Posterior cingulate gyrus (tissue), 11 donors: ENCODE data around the gene SUGP2.

Experiments used
- DNase-seq, 10 donors: peaks; one replicate each; pipeline versions ENCODE4 v3.0.0 to v3.0.0-alpha.2; 2020 to 2021; ENCODE audit warnings: mixed read lengths in 3 of 10
- intact Hi-C: fragments of 100-400 bp; cut with DNase I; formaldehyde crosslinking; loops from one replicate; pipeline ENCODE4 v1.15.1; 2023

Gene SUGP2

DNA sequence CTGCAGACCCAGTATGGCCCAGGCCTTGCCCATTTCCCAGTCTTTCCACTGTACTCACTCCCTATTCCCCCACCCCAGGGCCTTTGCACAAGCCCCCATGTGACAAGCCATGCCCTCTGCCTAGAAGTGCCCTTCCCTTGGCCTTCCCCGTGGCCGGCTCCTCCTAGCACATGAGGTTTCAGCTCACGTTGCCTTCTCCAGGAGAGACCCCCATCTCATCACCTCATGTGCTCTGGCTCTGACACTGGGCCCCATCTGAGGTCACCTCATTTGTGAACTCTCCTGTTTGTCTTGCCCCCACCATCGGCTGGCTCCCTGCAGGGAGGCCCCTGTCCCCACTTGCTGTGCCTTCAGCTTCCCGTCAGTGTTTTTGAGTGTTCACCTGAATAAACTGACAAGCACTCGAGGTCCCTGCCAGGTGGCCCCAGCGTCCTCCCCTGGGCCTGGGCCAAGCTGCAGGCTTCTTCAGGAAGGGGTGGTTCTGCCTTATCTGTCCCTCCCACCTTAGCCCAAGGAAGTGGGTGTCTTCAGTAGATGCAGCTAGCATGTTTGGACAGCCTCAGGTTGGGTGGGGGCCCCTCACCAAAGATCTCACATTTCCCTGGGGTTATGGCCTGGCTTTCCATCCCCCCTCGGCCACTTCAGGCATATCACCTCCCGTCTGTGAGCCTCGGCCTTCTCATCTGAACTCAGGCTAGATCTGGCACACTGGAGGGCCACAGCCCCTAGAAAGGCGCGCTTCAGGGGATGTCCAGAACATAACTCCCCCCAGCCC lies 26.7 kb upstream of the SUGP2 start:
- intact Hi-C loops, result no loop called here
- DNase-seq, result peak in 1 of 10 donors; percentile 57

DNA sequence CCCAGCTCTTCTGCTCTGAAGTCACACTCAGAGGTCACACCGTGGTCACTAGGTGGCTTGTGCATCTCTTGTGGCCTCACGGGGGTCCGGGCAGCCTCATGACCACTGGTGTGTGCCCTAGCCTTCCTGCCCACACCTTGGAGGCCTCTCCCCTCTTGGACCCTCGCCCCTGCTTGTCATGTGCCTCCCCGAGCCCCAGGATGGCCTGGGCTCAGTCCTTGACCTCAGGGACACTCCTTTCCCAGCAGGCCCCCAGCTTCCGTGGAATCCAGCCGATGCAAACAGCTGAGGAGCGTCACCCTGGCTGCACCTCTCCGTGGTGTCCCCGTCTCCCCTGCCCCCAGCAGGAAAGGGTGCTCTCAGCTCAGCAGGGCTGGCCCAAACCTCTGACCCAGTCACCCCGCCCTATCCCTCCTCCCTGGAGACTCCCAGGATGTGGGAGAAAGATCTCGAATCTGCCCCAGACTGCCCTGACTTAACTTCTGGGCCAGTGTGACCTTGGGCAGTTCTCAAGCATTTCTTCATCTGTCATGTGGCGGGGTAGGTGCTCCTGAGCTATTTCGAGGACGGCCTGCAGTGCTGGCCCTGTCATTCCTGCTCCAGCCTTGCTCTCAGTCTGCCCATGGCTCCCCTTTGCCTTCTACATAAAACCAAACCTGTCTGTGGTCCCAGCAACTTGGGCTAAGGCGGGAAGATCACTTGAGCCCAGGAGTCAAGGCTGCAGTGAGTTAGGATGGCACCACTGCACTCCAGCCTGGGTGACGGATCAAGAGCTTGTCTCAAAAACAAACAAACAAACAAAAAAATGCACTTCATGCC lies 25.9 kb upstream of the SUGP2 start:
- DNase-seq, result peak in 1 of 10 donors; percentile 81
- intact Hi-C loops, result no loop called here

DNA sequence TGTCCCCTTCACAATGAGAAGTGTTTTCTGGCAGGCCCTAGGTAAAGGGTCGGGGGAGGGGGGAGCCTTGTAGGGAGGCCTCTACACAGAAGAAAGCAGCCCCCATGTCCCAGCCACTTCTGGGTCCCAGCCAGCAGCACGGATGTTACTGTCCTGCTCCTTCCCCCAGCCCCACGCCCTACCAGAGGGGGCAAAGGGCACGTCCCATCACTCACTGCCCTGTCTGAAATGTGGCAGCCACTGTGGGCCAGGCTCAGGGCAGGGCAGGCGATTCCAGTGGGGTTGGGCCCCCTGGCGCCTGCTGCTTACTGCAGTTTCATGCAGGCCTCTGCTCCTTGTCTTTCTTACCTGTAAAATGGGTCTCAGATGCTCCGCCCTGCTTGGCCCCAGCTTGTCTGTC lies 24.4 kb upstream of the SUGP2 start:
- intact Hi-C loops, result no loop called here

DNA sequence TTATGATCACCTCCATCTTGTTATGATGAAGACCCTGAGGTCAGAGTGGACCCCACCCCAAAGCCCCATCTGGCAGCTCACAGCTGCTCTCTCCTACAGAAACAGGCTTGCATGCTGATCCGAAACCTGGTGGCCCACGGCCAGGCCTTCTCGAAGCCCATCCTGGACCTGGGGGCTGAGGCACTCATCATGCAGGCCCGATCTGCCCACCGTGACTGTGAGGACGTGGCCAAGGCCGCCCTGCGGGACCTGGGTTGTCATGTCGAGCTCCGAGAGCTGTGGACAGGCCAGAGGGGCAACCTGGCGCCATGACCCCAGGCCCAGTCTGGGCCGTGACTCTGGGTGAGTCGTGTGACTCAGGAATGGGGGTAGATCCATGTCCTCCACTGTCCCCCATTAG lies 24.0 kb upstream of the SUGP2 start:
- intact Hi-C loops, result no loop called here
- DNase-seq, result peak in 1 of 10 donors; percentile 74

More for the DNA sequence above, 24.4 kb upstream of the SUGP2 start:
- peak in 1 of 10 donors; percentile 23 for DNase-seq

DNA sequence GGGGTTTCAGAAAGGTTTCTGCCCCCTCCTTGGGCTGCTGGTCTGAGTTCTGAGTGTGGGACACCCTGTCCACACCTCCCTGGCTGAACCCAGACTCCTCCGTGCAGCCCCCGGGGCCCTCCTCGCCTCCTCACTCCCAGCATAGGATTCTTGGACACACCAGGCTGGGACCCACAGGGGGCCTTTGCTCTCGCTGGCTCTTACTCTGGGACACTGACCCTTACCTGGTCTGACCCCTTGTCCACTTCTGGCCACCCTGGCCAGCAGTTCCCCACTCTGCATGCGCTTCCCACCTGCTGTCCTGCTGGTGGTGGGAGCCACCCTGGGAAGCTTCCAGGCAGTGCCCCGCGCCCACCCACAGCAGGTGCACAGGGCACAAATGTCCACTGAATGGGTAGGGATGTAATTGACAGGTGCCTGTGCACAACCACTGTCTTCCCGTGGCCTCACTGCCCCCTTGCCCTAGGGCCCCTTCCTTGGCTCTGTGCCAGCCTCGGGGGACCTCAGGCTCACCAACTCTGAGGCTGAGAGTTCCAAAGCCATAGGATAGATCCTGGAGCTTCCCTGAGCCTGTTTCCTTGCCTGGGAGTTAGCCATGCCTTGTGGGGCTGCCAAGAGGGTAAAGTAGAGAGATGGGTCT lies 23.4 kb upstream of the SUGP2 start:
- intact Hi-C loops, result no loop called here
- peak in 1 of 10 donors; percentile 60 for DNase-seq

DNA sequence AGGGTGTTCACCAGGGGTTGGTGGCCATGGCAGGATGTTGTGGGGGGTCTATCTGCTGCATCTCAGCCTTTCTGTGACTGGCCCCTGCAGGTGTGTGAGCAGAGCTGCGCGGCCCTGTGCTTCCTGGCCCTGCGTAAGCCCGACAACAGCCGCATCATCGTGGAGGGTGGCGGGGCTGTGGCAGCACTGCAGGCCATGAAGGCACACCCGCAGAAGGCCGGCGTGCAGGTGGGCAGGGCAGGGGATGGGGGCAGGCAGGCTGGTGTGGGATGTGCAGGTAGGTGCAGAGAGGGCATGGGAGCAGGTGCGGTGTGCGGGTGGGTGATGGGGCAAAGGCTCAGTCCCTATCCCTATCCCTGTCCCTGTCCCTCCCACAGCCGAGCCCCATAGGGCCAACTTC lies 22.4 kb upstream of the SUGP2 start:
- intact Hi-C loops, result no loop called here
- DNase-seq, result peak in 1 of 10 donors; percentile 62

DNA sequence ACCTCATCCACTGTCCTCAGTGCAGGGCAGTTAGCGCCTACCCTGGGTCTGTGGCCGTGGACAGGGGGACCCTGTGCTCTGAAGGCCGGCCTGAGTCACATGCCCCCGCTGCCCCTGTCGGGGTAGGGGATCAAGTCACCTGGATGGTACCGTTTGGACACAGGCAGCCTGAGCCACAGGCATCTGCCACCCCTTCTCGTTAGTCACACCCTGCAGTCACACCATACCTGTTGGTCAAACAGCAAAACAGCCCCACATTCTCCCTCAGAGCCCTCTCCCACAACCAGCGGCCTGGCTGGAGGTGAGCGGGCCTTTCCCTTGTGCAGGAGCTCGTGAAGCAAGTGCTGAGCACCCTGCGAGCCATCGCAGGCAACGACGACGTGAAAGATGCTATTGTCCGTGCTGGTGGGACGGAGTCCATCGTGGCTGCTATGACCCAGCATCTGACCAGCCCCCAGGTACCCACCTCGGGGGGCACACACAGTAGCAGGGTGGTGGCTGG lies 21.7 kb upstream of the SUGP2 start:
- peak in 1 of 10 donors; percentile 69 for DNase-seq
- intact Hi-C loops, result loop anchor here (5.0 kb wide), 1 partner anchor 87 kb away; no protein-coding TSS in a partner anchor

GRCh38 chr19:19054315-19054938 lies 21.1 kb upstream of the SUGP2 start:
- DNase-seq, result no peak

GRCh38 chr19:19053508-19054314 lies 20.4 kb upstream of the SUGP2 start:
- intact Hi-C loops, result loop anchor here (5.0 kb wide), 1 partner anchor 89 kb away; no protein-coding TSS in a partner anchor
- DNase-seq, result peak in 9 of 10 donors; percentile 44 to 96 (median 71)

More at GRCh38 chr19:19054315-19054938, 21.1 kb upstream of the SUGP2 start:
- intact Hi-C loops, result loop anchor here (5.0 kb wide), 1 partner anchor 88 kb away; no protein-coding TSS in a partner anchor

- intact Hi-C loops, result loop anchor here (5.0 kb wide), 1 partner anchor 89 kb away; no protein-coding TSS in a partner anchor
Measured at GRCh38 chr19:19052921-19053320, 19.6 kb upstream of the SUGP2 start.

GRCh38 chr19:19051478-19052213 lies 18.3 kb upstream of the SUGP2 start:
- intact Hi-C loops, result loop anchor here (5.0 kb wide), 1 partner anchor 91 kb away; no protein-coding TSS in a partner anchor

More at GRCh38 chr19:19052921-19053320, 19.6 kb upstream of the SUGP2 start:
- DNase-seq, result no peak

DNA sequence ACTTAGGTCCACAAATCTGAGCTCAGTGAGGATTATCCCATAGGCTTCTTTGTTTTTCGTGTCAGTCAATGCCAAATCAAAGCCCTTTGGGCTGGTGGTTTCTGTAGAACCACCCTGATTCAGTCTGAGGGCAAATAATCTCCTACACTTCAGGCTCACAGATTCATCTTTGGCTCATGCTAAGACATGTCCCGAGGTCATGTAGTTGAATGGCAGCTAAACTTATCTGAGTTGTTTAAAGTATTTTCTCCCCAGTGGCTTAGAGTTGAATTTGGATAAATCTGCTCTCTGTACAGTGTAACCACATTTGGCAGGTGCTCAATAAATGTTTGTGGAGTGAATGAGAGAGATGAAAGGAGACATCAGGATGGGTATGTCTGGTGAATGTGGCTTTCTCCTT lies 17.4 kb upstream of the SUGP2 start:
- intact Hi-C loops, result loop anchor here (5.0 kb wide), 1 partner anchor 92 kb away; no protein-coding TSS in a partner anchor
- no peak for DNase-seq

More at GRCh38 chr19:19051478-19052213, 18.3 kb upstream of the SUGP2 start:
- DNase-seq, result peak in 1 of 10 donors; percentile 60

- intact Hi-C loops, result loop anchor here (5.0 kb wide), 1 partner anchor 92 kb away; no protein-coding TSS in a partner anchor
- no peak for DNase-seq
Measured at GRCh38 chr19:19050104-19050503, 16.8 kb upstream of the SUGP2 start.

DNA sequence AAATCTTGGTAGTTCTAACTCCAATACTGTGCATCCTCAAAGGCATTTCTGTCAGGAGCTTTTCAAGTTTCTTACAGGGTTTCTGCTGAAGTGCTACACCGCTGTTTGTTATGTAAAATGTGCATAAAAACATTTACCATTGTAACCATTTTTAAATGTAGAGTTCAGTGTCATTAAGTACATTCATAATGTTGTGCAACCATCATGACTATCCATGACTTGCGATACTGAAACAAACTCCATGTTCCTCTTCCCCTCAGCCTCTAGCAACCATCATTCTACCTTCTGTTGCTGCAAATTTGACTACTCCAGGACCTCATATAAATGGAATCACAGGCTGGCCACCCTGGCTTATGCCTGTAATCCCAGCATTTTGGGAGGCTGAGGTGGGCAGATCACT lies 16.1 kb upstream of the SUGP2 start:
- intact Hi-C loops, result loop anchor here (2.0 kb wide), 1 partner anchor 63 kb away; no protein-coding TSS in a partner anchor
- no peak for DNase-seq

- intact Hi-C loops, result no loop called here
- DNase-seq, result peak in 2 of 10 donors; percentile 43 to 76
Measured at GRCh38 chr19:19043881-19044280, 10.6 kb upstream of the SUGP2 start.

DNA sequence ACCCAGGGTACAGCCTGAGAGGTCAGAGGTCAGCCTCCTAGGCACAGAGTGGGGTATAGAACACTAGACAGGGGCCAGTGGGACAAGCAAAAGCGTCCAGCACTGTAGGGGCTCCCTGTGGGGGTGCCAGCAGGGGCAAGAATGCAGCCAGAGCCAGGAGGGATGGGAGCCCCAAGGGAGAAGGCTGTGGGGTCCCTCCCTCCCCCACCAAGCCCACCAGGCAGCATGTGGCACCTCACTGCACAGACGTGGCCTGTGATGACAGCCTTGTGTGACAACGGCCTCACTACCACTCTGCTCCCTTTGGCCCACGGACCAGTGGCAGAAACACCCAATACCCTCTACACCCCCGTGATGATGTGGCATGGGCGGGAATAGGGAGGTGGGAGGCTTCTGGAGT lies 10.2 kb upstream of the SUGP2 start:
- DNase-seq, result peak in 2 of 10 donors; percentile 14 to 22
- intact Hi-C loops, result no loop called here

- intact Hi-C loops, result no loop called here
- DNase-seq, result peak in 2 of 10 donors; percentile 49 to 52
Measured at GRCh38 chr19:19042732-19043280, 9.5 kb upstream of the SUGP2 start.

- intact Hi-C loops, result no loop called here
- DNase-seq, result peak in 2 of 10 donors; percentile 26 to 35
Measured at GRCh38 chr19:19040417-19040816, 7.1 kb upstream of the SUGP2 start.
